Thymus (tissue), 2 donors: ENCODE data around the gene CDT1. TPM values are rescaled to one million over a fixed set of nuclear protein-coding genes. Genes with fewer than 3 reads are reported as not detected.

Experiments used
- polyA plus RNA-seq: library from polyadenylated mRNA; stranded (reverse); fragments of 200-250 nt; gene quantifications from one replicate; pipeline ENCODE4 v1.2.3, GENCODE V29; 2013
- total RNA-seq: library from RNA; stranded (reverse); fragments of 120-200 nt; gene quantifications from one replicate; pipeline ENCODE4 v1.2.4, GENCODE V29; 2013
- donor health status: healthy.

CDT1 gene
- total and polyA plus RNA-seq, 2 donors = 1.4 to 11.7 TPM

Other genes starting within 250 kb of the CDT1 start
- 11.2 TPM for gene ZC3H18, start 233.4 kb upstream of the CDT1 start, total RNA-seq
- gene ZC3H18, start 233.4 kb upstream of the CDT1 start, polyA plus RNA-seq = 28.9 TPM
- gene IL17C, start 165.2 kb upstream of the CDT1 start, total RNA-seq = 0.05 TPM
- 0.09 TPM for gene IL17C, start 165.2 kb upstream of the CDT1 start, polyA plus RNA-seq
- 200 TPM for gene CYBA, start 152.7 kb upstream of the CDT1 start, total RNA-seq
- 208 TPM for gene CYBA, start 152.7 kb upstream of the CDT1 start, polyA plus RNA-seq
- 22.1 TPM for gene MVD, start 140.7 kb upstream of the CDT1 start, total RNA-seq
- 30.2 TPM for gene MVD, start 140.7 kb upstream of the CDT1 start, polyA plus RNA-seq
- gene SNAI3, start 117.3 kb upstream of the CDT1 start, total RNA-seq = 1.5 TPM
- 2.9 TPM for gene SNAI3, start 117.3 kb upstream of the CDT1 start, polyA plus RNA-seq
- 32.6 TPM for gene RNF166, start 97.4 kb upstream of the CDT1 start, total RNA-seq
- gene RNF166, start 97.4 kb upstream of the CDT1 start, polyA plus RNA-seq = 144 TPM
- gene CTU2, start 97.3 kb upstream of the CDT1 start, total RNA-seq = 14.7 TPM
- gene CTU2, start 97.3 kb upstream of the CDT1 start, polyA plus RNA-seq = 18.6 TPM
- 25.2 TPM for gene PIEZO1, start 18.6 kb upstream of the CDT1 start, total RNA-seq
- gene PIEZO1, start 18.6 kb upstream of the CDT1 start, polyA plus RNA-seq = 115 TPM
- 198 TPM for gene APRT, start 8.1 kb downstream of the CDT1 start, total RNA-seq
- 122 TPM for gene APRT, start 8.1 kb downstream of the CDT1 start, polyA plus RNA-seq
- gene GALNS, start 53.2 kb downstream of the CDT1 start, total RNA-seq = 4.8 TPM
- gene GALNS, start 53.2 kb downstream of the CDT1 start, polyA plus RNA-seq = 23.9 TPM
- 54.1 TPM for gene TRAPPC2L, start 53.3 kb downstream of the CDT1 start, total RNA-seq
- gene TRAPPC2L, start 53.3 kb downstream of the CDT1 start, polyA plus RNA-seq = 49.1 TPM
- gene PABPN1L, start 62.9 kb downstream of the CDT1 start, total RNA-seq = 0.09 TPM
- gene PABPN1L, start 62.9 kb downstream of the CDT1 start, polyA plus RNA-seq = 0.34 TPM
- 11.2 TPM for gene CBFA2T3, start 173.4 kb downstream of the CDT1 start, total RNA-seq
- 19.1 TPM for gene CBFA2T3, start 173.4 kb downstream of the CDT1 start, polyA plus RNA-seq